Stimulated activated CD8-positive, alpha-beta memory T cell treated with anti-CD3 and anti-CD28 coated beads, Interleukin-15, amount 100 ng/mL, for 24 hours (primary cell): ENCODE data around the gene GMNN.

ENCODE experiments used
- DNase-seq: peaks from one replicate; pipeline ENCODE4 v3.0.0-alpha.2; 2020; ENCODE audit warnings: low read depth

Gene GMNN

GRCh38 chr6:24807584-24807983, 32.8 kb downstream of the GMNN start:
- DNase-seq = no peak

DNA sequence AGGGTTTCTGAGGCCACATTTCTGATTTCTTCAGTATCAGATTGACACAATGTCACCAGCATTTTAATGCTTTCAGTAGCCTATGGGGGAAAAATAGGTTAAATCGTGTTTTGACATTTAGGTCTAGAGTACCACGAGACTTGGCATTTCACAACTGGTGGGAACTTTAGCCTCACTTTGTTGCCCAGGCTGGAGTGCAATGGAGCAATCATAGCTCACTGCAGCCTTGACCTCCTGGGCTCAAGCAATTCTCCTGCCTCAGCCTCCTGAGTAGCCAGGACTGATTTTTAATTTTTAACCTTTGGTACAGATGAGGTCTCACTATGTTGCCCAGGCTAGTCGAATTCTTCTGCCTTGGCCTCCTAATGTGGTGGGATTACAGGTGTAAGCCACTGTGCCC, 35.0 kb downstream of the GMNN start:
- DNase-seq = no peak

- no peak for DNase-seq
Measured at GRCh38 chr6:24818346-24818745, 43.6 kb downstream of the GMNN start.

DNA sequence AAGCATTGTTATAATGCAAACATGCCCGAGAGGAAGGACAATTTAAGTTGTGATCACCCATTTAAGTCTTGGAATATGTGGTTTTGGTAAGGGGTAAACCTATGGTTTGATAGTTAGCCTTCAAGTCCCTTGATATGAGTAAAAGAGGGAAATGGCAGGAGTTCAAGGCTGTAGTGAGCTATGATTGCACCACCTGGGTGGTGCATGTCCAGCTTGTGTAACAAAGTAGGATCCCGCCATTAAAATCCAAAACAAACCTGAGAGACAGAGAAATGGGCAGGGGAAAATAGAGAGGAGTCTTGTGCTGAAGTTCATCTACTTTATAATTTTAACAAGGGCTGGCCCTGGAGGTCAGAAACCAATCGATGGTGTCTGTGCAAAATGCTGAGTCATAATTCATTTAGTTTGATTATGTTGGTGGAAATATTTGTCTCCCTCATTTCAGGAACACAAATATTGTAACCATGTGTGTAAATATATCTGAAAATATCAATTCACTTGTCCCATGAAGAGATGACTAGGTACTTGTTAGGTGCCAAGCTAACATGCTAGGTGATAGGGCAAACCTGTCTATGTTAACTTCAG, 47.2 kb downstream of the GMNN start:
- no peak for DNase-seq

DNA sequence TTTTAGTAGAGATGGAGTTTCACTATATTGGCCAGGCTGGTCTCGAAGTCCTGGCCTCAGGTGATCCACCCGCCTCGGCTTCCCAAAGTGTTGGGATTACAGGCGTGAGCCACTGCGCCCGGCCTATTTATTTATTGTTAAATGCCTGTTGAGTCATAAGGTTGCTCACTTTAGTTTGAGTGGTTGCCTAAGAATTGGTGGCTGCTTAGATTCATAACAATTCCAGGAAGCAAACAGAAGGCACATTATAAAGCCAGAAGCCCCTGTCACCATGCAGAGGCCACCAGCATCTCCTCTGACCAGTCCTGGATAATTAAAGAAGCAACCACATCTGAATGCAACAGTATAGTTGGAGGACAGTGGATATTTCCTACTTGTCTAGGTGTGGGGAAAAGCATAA, 48.0 kb downstream of the GMNN start:
- DNase-seq = no peak

DNA sequence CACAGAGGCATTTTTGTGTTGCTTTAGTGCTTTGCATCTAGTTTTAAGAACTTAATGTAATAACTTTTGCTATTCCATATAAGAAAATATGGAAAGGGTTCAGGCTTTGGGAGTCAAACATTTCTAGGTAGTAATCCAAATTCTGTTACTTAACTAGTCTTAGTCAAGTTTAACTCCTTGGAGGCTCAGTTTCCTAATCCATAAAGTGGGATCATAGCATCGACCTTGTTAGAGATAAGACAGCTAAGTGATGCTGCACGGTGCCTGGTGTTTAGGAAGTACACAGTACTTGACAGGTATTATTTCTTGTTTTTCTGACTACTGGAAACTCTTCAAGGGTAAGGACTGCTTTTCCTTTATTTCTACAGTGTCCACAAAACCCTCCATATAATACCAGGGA, 48.4 kb downstream of the GMNN start:
- no peak for DNase-seq

DNA sequence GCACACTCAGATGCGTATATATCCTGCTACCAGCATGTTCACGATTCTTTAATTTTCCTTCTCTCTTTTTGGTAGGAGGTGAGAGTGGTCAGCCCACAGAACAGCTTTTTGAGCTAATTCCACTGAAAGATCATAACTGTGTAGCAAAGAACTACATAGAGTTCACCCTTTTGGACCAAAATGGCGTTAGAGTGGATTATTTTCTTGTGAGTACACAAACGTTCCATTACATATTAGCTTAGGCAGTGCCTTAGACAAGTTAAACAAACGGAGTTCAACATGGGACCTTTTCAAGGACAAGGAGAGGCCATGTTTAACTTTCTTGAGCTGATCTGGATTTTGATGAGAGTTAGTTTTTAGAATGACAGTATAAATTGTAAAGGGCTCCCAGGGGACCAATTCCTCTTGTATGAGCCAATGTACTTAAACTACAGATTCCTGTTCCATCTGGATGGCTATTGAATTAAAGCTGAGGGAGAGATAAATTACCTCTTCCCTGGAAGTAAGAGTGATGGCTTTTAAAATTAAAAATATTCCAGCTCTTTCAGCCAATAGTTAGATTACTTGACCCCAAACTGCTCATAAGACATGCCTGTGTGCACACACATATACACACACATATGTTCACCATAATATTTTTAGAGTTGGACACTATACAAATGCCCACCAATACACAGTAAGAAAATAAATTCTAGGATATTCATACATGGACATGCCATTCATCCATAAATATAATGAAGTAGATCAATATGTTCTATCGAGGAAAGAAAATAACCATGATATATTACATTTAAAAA, 49.6 kb downstream of the GMNN start:
- DNase-seq = no peak

DNA sequence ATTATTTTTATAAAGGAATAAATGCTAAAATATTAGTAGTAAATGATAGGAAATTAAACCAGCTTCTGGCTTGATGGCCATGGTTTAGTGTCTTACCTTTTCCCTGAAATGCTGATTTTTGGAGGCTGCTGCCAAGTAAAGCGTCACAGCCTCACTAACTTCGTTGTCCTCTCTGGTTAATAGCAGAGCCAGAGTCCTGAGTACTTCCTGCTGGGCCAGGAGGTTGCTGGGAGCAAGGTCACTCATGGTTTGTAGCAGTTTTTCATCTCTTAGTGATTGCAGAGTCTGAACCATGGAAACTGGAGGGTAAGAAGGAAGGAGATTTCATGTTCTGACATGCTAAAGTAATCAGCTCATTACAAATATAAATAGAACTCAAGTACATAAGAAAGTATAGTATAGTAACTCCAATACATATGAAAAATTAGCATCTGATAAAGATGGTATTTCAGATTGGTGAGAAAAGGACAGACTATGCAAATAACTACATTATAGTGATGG, 50.4 kb downstream of the GMNN start:
- DNase-seq = no peak

- DNase-seq = no peak
Measured at GRCh38 chr6:24827162-24827561, 52.4 kb downstream of the GMNN start.

DNA sequence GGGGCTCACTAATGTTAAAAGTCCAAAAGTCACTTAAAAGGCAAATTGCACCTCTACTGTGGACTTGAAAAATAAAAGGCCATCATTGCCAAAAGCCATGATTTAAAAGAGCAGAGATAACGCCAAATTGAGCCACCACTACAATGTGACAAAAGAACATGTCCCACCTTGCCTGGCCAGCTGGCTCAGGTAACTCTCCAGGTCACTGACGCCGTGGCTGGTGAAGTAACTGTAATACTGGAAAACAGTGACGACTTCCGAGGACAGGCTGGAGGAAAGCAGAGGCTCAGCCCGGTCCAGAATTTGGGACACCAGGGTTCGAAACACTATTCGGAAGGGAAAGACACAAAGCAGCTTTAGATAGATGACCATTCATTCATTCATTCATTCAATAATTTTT, 53.2 kb downstream of the GMNN start:
- no peak for DNase-seq

DNA sequence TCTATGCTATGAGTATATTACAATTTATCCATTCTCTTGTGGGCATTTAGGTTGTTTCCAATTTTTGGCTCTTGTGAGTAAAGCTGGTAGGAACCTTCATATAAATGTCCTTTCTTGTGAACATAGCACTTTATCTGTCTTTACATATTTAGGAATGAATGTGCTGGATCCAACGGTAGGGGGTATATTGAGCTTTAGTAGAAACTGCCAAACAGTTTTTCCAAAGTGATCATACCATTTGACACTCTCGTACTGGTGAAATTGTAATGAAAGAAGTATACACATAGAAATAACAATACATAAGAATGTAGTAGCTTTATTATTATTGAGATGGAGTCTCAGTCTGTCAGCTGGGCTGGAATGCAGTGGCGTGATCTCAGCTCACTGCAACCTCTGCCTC, 54.9 kb downstream of the GMNN start:
- no peak for DNase-seq

GRCh38 chr6:24831771-24832716, 57.3 kb downstream of the GMNN start:
- DNase-seq = no peak

- no peak for DNase-seq
Measured at GRCh38 chr6:24832794-24833193, 58.1 kb downstream of the GMNN start.

DNA sequence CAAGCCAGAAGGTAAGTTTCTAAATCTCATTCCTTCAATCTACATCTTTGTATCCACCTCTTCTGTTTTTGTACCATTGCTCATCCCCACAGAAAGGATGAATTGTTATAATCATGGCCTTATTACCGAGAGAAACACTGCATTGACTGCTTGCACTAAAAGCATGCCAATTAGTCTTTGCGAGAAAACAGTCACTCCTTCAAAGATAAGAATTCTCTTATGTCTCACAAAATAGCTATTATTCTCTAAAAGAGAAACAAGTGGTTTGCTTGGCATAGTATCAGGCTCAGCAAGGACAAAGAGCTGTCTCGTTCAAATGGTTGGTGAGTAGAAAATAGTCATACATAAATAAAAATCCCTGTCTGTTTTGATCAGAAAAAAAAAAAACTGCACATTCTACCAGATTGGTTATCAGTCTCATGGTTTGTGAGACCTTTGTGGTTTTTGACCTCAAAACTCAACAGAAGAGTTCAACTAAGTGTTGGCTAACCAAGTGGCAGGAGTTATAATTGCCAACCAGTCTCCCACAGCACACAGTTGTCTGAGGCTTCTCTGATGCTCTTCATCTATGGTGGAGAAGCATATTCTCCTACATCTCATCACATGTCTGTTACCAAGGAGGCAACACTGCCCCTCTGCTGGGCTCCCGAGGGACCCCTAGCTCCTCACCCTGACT, 59.1 kb downstream of the GMNN start:
- no peak for DNase-seq
